PC-3 (cell line): ENCODE results near the gene POLR2H.

Source experiments
- EZH2 ChIP-seq: fragments of 300-600 bp; sonication (generic); IDR thresholded peaks from one replicate; pipeline ENCODE4 v1.6.1; 2017; ENCODE audit warnings: antibody characterized with exemption, mild to moderate bottlenecking, low read length; ENCODE audit not compliant: unreplicated experiment
- TF ChIP-seq, protein P1 (sequence below): fragments of 300-600 bp; sonication (generic); conservative IDR thresholded peaks from 2 replicates; pipeline ENCODE4 v1.5.1; 2017; ENCODE audit warnings: antibody characterized with exemption, low read depth, mild to moderate bottlenecking, low read length

DNA sequence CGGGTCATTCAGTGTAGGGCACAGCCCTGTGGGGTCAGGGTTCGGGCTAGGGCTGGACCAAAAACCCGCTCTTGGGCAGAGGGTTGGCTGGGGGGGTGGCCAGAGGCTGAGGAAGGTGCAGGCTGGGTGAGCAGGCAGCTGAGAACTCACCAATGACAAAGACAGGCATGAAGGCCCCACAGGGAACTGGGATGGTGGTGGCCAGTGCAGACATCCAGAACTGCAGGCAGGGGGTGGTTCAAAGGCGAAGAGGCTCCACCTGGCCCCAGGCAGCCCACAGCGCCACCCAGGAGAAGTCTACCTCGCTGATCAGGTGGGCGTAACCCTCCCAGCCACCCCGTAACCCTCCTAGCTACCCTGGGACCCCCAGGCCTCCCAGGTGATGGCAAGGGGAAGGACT lies 6.8 kb upstream of the POLR2H start:
- TF ChIP-seq, protein P1, sequence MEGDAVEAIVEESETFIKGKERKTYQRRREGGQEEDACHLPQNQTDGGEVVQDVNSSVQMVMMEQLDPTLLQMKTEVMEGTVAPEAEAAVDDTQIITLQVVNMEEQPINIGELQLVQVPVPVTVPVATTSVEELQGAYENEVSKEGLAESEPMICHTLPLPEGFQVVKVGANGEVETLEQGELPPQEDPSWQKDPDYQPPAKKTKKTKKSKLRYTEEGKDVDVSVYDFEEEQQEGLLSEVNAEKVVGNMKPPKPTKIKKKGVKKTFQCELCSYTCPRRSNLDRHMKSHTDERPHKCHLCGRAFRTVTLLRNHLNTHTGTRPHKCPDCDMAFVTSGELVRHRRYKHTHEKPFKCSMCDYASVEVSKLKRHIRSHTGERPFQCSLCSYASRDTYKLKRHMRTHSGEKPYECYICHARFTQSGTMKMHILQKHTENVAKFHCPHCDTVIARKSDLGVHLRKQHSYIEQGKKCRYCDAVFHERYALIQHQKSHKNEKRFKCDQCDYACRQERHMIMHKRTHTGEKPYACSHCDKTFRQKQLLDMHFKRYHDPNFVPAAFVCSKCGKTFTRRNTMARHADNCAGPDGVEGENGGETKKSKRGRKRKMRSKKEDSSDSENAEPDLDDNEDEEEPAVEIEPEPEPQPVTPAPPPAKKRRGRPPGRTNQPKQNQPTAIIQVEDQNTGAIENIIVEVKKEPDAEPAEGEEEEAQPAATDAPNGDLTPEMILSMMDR = no peak
- TF ChIP-seq EZH2 = no peak
